HepG2 (cell line): ENCODE data around the gene ENPP7. TPM values are rescaled to one million over a fixed set of nuclear protein-coding genes. Genes with fewer than 3 reads are reported as not detected.

ENCODE experiments used
- ATF3 ChIP-seq: sonication (generic); formaldehyde crosslinking; IDR thresholded peaks from 2 replicates; pipeline ENCODE4 v1.4.0; 2020; ENCODE audit warnings: missing genetic modification reagents
- EP300 ChIP-seq, 3 experiments: sonication (generic) in 1 of 3; formaldehyde crosslinking in 1 of 3; IDR thresholded peaks; 2 replicates each; pipeline versions ENCODE4 v1.5.1 to v1.6.1; 2011 to 2020; ENCODE audit warnings: low read depth in 2 of 3, low read length in 2 of 3, borderline replicate concordance in 1 of 3, improper control_type of control experiment in 1 of 3, mild to moderate bottlenecking in 1 of 3, missing genetic modification reagents in 1 of 3, moderate library complexity in 1 of 3
- GRHL1 ChIP-seq: sonication (generic); formaldehyde crosslinking; conservative IDR thresholded peaks from 2 replicates; pipeline ENCODE4 v1.8.0; 2022; ENCODE audit warnings: missing genetic modification reagents
- HNF1B ChIP-seq: sonication (generic); formaldehyde crosslinking; IDR thresholded peaks from 2 replicates; pipeline ENCODE4 v1.5.1; 2020; ENCODE audit warnings: mild to moderate bottlenecking, moderate library complexity, missing genetic modification reagents
- HNRNPK ChIP-seq: fragments of 200-400 bp; formaldehyde crosslinking; IDR thresholded peaks from 2 replicates; pipeline ENCODE4 v1.6.1; 2018; ENCODE audit warnings: low read length, low read depth, moderate library complexity, mild to moderate bottlenecking; ENCODE audit not compliant: poor library complexity, severe bottlenecking
- NCOA1 ChIP-seq: sonication (generic); formaldehyde crosslinking; IDR thresholded peaks from 2 replicates; pipeline ENCODE4 v1.9.0; 2021; ENCODE audit warnings: missing genetic modification reagents
- NR2C2 ChIP-seq: sonication (generic); formaldehyde crosslinking; IDR thresholded peaks from 2 replicates; pipeline ENCODE4 v1.4.0; 2020; ENCODE audit warnings: missing genetic modification reagents, mild to moderate bottlenecking, moderate library complexity, borderline replicate concordance
- PAX8 ChIP-seq: sonication (generic); formaldehyde crosslinking; IDR thresholded peaks from 2 replicates; pipeline ENCODE4 v1.8.0; 2022; ENCODE audit warnings: mild to moderate bottlenecking, missing genetic modification reagents, borderline replicate concordance
- RFXANK ChIP-seq: IDR thresholded peaks from 2 replicates; pipeline ENCODE4 v1.6.1; 2016
- TFDP1 ChIP-seq: IDR thresholded peaks from 2 replicates; pipeline ENCODE4 v1.6.1; 2016; ENCODE audit warnings: missing compliant biosample characterization, missing genetic modification reagents, borderline replicate concordance
- XRCC5 ChIP-seq: fragments of 200-400 bp; formaldehyde crosslinking; optimal IDR thresholded peaks from 2 replicates; pipeline ENCODE3; 2017; ENCODE audit warnings: mild to moderate bottlenecking, low read length
- ZBTB20 ChIP-seq: sonication (generic); formaldehyde crosslinking; IDR thresholded peaks from 2 replicates; pipeline ENCODE4 v1.8.1; 2023; ENCODE audit warnings: missing genetic modification reagents, low read depth, mild to moderate bottlenecking, borderline replicate concordance
- ZMAT3 ChIP-seq: sonication (generic); formaldehyde crosslinking; conservative IDR thresholded peaks from 2 replicates; pipeline ENCODE4 v1.7.0; 2021; ENCODE audit warnings: missing genetic modification reagents
- ZNF251 ChIP-seq: sonication (generic); formaldehyde crosslinking; IDR thresholded peaks from 2 replicates; pipeline ENCODE4 v1.9.0; 2021; ENCODE audit warnings: mild to moderate bottlenecking, missing genetic modification reagents
- ZNF275 ChIP-seq: sonication (generic); formaldehyde crosslinking; IDR thresholded peaks from 2 replicates; pipeline ENCODE4 v1.8.0; 2022; ENCODE audit warnings: missing genetic modification reagents, mild to moderate bottlenecking, inconsistent platforms, borderline replicate concordance
- ZNF280D ChIP-seq: sonication (generic); formaldehyde crosslinking; IDR thresholded peaks from 2 replicates; pipeline ENCODE4 v1.5.1; 2020; ENCODE audit warnings: mild to moderate bottlenecking, missing genetic modification reagents
- ZNF441 ChIP-seq: sonication (generic); formaldehyde crosslinking; IDR thresholded peaks from 2 replicates; pipeline ENCODE4 v1.7.0; 2021; ENCODE audit warnings: missing genetic modification reagents, borderline replicate concordance
- ZNF644 ChIP-seq: IDR thresholded peaks from 2 replicates; pipeline ENCODE4 v1.6.1; 2016; ENCODE audit warnings: low read depth
- polyA plus RNA-seq, 8 experiments: library from polyadenylated mRNA; depleted of rRNA in 3 of 8; stranded (reverse) in 7 of 8; unstranded in 1 of 8; fragments of >200 nt; fragmentation: Illumina TruSeq in 4 of 8; extraction: Trizol in 4 of 8; gene quantifications; 2 replicates each; pipeline versions ENCODE4 v1.2.1 to v1.2.3, GENCODE V29; 2011 to 2016; ENCODE audit warnings: low read depth in 4 of 8, missing spikeins in 1 of 8, mixed read lengths in 1 of 8; ENCODE audit not compliant: insufficient read depth in 1 of 8
- total RNA-seq, 5 experiments: library from RNA; depleted of rRNA; stranded (reverse); fragments of >200 nt; fragmentation: Illumina TruSeq; extraction: Trizol; gene quantifications; 2 replicates each; pipeline ENCODE4 v1.2.3, GENCODE V29; 2016; ENCODE audit warnings: low read depth in 1 of 5

ENPP7 gene
- total and polyA plus RNA-seq, 2 of the 13 experiments (the other 11 are each of a cell fraction or from before 2014, with no cell fraction given) = 1.1 to 2.2 TPM

GRCh38 chr17:79777120-79777893 is 46.6 kb downstream of the ENPP7 start (continued):
- TF ChIP-seq GRHL1 (CRISPR knock-in tag) (no peak), ZNF275 (CRISPR knock-in tag) (no peak), ZBTB20 (peak; percentile 65; the same call in 1 of the 2 replicates), PAX8 (CRISPR knock-in tag) (no peak), ZNF280D (CRISPR knock-in tag) (0 out of 2 replicates have a peak, but pooled peaks have one; percentile 62), ZNF441 (peak; percentile 79), HNRNPK (peak; percentile 8), ZMAT3 (CRISPR knock-in tag) (no peak), ZNF644 (CRISPR knock-in tag) (no peak), RFXANK (no peak), HNF1B (CRISPR knock-in tag) (peak; percentile 46; the same call in 1 of the 2 replicates), ZNF251 (CRISPR knock-in tag) (no peak), NCOA1 (CRISPR knock-in tag) (no peak; the same call in 1 of the 2 replicates), TFDP1 (CRISPR knock-in tag) (peak; percentile 70; the same call in 1 of the 2 replicates), NR2C2 (CRISPR knock-in tag) (no peak), EP300 (IDR thresholded peaks at IDR 0.05; ENCODE audit: low read depth in 2 of 2, low read length in 2 of 2) (0 out of 4 replicates have a peak, but pooled peaks of 1 of the 2 experiments have one; percentile 17), EP300 (CRISPR knock-in tag; IDR thresholded peaks at IDR 0.05; ENCODE audit: borderline replicate concordance) (no peak), XRCC5 (peak; percentile 22), ATF3 (CRISPR knock-in tag) (no peak)
